HG03060 (cell line): ENCODE measurements around the gene CDH23.

Experiments
- ATAC-seq: cut with Tn5 transposase; IDR thresholded peaks from one replicate; pipeline ENCODE4 v1.9.1; 2021; ENCODE audit warnings: low read depth, moderate number of reproducible peaks; ENCODE audit not compliant: unreplicated experiment

CDH23 gene

DNA sequence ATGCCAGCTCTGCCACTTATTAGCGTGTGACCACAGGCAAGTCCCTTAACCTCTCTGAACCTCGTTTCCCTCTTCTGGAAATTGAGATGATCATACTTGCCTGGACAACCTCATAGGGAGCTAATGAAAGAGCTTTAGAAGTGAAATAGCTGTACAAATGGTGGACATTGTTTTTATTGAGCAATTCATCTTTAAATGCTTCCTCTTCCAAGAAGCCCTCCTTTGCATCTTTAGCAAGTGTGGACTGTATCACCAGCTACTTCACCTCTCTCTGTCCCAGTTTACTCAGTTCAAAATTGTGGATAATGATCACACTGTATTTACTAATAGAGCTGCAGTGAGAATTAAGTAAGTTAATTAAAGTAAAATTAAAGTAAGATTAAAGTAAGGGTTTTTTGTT lies 61.7 kb downstream of the CDH23 start:
- ATAC-seq: no peak

DNA sequence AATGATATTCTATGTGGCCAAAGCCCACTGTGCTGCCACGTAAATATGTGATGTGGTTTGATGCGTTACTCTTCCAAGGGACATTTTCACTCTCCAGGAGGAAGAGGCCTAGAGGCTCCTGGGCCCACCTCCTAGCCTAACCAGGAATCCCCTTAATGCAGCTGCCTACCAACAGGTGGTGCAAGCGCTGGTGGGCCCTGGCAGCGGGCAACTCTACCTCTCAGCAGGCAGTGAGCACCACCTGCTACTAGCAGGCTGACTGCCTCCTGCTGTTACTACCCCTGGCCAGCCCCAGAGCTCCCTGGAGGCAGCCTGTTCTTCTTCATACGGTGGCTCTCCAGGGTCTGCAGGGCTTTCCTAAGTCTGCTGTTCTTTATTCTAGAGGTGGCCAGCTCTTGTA lies 62.8 kb downstream of the CDH23 start:
- no peak for ATAC-seq

DNA sequence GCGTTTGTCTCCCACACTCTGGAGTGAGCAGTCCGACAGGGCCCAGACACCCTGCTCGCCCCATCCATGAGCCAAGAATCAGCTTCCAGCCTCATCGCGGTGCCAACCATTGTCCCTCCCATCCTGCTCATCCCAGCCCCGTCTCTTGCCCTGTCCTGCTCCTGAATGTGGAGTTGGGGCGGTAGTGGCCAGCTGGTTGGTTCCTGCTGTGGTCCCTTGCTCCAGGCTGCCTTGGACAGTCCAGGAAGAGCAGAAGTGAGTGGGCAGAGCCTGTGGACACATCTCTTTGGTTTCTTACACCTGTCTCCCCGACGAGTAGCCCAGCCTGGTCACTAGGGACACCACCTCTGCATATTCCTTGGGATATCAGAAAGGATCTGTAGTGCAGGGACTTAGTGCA lies 63.9 kb downstream of the CDH23 start:
- ATAC-seq: no peak

DNA sequence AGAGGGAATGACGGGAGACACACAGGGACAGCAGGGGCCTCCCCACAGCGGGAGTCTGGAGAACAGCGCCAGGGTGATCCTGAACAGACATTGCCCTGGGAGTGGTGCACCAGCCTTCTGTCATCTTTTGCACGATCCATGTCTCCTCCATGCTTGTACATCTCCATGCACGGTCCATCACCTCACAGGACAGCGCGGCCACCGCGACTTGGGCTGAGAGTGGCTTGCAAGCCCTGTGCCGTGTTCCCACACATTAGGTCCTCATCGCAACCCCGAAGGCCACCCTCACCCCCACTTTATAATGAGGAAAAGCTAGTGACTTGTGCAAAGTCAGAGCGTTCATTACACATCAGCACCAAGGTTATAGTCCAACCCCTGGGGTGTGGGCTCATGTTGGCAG lies 64.7 kb downstream of the CDH23 start:
- ATAC-seq: no peak

DNA sequence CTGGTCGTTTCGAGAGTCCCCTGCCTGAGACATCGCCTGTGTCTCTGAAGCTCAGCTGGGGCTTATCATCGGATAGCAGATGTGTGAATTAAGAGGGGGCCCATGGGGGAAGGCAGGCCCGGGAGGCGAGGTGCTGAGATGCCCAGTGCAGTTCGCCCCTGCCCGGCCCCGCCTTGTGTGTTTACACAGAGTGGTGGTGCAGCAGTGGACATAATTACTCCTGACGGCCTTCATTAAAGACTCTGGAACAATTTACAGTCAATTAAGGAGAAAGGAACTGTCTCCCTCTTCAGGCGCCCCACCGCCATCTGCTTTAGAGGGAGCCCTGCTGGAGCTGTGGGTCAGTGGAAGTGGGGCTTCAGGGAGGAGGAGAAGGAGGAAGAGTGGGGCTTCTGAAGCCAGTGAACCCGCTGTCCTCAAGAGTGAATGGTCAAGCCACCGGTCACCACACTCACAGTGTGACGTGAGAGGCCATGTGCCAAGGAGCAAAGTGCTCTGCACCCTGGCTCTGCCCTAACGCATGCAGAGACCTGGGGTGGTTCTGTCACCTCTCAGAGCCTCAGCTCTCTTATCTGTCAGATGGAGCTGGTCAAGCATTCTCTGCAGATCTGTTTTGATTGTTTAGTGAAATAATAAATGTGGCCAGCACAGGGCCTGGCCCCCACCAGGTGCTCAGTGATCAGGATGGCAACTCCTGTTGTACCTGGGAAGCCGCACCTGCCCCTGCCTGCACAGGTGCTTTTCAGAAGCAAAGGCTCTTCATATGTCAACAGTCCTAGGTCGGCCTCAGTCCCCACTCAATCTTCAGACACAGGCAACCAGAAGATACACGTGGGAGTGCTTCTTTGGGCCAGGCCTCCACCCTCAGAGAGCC lies 65.6 kb downstream of the CDH23 start:
- no peak for ATAC-seq

DNA sequence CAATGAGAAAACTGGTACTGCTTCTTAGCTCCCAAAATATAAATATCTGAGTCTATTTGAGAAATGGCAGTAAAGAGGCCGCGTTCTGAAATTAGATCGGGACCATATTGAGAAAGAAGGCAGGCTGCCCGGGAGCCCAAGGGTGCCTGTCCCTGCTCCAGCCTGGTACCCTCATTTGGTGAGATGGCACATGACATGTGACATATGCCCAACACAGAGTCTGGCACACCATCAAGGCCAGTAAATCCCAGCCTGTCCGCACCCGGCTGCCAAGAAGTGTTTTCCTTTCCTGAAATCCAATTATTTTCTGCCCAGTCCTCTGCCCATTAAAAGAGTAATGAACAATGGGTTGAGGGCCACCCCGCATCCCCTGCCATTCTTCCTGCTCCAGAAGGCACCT lies 66.4 kb downstream of the CDH23 start:
- ATAC-seq: no peak

DNA sequence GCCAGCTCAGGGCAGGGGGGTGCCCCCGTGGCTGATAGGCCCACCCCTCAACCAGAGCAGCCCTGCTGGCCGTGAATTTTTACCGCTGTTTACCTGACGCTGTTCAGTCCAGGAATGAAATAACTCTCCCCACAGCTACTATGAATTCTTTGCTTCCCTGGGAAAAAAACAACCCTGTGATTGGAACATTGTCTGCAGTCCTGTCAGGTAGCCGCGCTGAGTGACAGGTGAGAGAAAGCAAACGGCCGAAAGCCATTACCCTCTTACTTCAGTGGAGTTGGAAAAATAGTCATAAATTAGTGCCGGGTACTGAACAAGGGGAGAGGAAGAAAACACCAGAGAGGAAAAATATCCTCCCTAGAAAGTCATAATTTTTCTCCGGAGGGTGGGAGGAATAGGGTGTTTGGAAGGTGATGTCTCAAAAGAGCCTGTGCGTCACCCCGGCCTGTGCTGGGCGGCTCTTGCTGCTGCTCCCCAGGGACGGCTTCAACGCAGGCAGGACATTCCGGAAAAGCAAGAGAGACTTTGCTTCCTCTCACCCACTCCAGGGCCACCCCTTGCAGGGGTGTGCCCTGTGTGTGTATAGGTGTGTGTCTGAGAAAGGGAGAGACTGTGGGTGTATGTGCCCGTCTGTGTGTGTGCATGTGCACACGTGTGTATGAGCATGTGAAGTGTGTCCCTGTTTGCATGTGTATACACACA lies 69.0 kb downstream of the CDH23 start:
- no peak for ATAC-seq

DNA sequence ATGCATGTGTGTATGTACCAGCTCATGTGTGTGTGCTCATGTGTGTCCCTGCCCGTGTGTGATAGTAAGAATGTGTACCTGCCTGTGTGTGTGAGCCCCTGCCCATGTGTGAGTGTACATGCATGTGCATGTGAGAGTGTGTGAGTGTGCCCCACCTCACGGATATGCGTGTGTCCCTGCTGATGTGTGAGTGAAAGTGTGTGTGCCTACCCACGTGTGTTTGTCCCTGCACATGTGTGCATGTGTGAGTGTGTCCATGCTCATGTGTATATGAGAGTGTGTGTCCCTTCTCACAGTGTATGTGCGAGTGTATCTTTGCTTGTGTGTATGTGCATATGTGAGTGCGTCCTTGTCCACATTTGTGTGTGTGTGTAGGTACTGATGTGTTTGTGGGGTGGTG lies 69.6 kb downstream of the CDH23 start:
- ATAC-seq: no peak

DNA sequence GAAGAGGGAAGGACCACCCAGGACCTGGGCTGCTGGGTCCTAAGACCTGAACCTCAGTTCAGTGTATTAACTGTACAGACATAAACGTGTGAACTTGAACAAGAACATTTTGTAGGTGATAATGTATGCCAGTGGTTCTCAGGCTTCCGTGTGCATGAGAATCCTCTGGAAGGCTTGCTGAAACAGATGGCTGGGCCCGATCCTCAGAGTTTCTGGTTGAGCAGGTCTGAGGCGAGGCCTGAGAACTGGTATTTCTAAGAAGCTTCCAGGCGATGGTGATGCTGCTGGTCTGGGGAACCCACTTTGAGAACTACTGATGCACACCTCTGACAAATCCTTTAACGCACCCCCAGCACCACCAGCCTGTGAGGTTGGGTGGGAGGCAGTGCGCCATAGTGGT lies 70.4 kb downstream of the CDH23 start:
- ATAC-seq: no peak

DNA sequence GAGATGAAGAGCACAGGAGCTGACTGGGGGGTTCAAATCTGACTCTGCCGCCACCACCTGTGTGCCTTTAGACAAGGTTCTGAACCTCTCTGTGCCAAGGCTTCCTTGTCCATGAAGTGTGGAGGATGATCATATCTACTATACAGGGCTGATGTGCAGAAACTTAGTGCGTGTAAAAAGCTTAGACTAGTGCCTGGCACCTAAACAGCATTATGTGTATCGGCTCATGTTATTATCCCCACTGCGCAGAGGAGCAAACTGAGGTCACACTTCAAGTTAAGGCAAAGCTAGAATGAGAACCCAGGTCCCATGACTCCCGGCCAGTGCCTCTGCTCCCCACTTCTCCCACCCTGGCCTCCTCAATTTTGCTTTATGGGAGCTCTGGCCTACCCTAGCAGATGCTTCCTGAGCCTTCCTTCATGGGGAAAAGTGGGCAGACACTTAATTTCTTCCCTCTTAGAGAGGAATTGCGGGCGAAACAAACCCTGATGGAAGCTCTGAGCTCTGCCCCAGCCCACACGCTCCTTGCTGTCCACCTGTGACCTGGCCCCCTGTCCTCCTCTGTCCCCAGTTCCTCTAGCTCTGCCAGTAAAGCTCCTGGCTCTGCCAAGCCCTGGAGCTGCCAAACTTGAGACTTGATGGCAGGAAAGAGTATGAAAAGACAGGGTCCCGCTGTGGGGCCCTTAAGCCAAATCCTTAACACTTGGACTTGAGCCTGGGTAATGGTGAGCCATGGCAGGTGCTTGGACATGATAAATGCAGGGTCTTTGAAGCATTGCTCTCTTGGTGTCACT lies 71.0 kb downstream of the CDH23 start:
- ATAC-seq: no peak

DNA sequence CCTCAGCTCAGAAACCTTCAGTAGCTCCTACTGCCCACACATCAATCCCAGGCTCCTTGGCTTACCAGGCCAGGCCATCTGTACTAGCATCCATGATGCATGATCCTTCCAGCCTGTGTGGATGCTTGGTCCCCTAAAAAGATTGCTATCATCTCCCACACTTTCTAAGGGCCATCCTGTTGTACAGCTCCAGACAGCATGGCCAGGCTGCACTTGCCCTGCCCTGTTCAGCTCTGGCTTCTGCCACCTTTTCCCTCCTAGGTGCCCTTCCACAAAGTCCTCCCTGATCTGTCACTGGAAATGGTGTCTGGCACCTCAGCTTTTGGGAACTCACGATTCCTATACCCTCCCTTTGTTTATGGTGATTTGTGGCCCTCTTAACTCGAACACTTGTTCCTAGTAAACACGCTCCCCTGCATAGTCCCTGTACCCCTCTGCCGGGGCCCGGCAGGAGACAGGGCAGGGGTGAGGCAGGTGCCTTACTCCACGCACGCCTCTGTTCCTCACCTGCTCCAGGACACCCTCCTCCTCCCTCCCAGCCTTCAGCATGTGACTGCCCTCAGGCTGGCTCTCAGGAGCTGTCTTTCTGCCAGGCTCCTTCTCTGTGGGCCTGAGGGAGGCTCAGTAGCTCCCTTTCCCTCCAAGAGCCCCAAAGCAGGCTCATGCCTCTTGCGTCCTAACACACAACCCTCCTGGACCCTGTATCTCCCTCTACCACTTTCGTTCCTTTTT lies 71.8 kb downstream of the CDH23 start:
- ATAC-seq: no peak

DNA sequence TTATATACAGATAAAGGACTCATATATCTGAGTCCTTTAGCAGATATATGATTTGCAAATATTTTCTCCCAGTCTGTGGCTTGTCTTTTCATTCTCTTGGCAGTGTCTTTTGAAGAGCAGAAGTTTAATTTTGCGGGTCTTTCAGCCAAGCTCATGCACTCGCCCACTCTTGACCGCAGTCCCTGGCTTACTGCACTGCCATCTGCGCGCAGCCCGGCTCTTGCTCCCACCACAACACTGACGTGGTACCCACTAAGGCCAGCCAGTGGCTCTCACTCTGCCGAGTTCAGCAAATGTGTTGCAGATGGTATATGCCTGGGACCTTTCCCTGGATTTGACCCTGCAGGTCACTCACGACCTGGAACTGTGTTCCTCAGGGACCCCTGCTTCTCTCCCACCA lies 74.3 kb downstream of the CDH23 start:
- ATAC-seq: no peak

DNA sequence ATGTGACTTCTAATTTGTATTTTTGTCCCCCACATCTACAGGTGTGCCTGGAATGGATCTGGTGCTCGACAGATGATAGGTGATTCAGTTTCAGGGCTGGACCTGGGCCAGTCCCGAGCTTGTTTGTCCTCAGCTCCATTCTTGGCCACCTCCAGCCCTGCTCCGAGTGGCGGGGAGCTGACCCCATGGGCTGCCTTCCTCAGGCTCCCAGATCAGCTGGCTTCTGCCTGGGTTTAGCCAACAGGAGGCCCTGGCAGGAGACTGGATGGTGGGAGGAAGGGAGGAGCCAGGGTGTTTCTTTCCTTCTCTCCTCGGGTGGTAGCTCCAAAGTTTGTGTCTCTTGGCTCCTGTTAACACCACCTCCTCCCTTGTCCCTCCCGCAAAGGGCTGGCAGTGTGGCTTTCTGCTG lies 75.2 kb downstream of the CDH23 start:
- no peak for ATAC-seq

DNA sequence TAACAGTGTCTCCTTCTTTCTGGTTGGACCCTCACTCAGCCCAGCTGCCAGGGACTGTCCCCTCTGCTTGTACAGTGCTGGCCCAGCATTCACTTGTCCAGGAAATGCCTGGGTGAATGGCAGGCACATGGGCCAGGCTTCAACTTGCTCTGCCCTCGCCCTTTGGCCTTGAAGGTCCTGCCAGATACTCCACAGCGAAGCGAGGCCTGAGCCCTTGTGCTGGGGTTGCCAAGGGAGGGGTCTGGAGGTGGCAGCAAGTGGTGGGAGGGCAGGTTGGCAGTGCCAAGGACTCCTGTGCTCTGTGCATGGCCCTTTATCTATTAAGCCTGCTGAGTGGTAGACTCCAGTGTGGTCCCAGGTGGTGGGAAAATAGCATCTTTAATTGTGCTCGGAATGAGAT lies 75.7 kb downstream of the CDH23 start:
- ATAC-seq: no peak

DNA sequence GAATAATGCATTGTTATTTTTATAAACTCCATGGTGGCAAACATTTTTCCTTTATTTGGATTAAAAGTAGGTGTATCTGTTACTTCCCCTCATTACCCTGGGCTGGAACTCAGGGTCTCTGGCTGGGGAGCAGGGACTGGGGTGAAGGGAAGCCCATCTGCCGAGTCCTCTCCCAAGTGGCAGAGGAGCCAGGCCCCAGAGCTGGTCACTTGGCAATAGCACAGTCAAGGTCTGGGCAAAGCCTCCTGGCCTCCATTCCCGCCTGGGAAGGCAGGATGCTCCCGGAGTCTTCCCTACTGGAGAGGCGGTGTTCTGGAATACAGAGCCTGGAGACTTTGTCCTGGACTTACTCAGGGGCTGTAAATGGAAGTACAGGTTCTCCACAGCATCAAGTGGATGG lies 76.2 kb downstream of the CDH23 start:
- ATAC-seq: no peak

DNA sequence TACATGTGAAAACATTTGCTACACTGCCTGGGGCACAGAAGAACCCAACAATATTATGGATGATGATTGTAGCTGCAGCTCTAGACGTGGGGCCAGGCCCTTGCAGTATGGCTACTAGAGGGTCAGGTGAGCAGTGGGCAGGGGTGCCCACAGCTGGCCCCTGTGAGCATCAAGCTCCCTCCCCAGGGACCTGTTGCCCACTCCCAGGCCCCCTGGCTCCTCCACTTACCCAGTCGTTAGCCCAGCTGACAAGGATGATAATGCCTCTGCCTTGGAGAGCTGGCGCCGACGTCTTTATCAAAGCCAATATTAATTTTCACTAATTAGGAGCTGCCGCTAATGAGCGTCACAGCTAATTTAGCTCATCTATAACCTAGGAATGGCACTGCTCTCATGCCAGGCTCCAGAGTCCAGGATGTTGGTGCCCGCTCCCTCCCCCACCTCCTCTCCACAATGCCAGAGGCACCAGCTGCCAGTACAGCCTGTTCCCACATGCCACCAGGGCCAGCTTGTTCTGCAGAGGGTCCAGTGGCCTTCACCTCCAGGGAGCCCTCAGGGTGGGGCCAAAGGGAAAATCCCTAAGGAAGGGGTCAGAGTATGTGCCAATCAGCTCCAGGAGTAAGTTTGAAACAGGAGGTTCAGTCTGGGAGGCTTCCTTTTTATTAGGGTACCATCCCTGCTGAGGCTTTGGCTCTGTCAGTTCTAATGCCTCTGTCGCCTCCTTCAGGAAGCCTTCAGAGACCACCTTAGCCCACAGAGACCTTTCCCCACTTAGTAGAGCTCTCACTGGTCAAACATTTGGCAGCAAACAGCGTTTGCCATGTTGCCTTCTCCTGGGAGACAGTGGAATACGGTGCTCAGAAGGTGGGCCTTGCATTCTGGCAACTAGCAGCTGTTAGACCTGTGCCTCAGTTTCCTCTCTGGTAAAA lies 77.2 kb downstream of the CDH23 start:
- ATAC-seq: no peak

DNA sequence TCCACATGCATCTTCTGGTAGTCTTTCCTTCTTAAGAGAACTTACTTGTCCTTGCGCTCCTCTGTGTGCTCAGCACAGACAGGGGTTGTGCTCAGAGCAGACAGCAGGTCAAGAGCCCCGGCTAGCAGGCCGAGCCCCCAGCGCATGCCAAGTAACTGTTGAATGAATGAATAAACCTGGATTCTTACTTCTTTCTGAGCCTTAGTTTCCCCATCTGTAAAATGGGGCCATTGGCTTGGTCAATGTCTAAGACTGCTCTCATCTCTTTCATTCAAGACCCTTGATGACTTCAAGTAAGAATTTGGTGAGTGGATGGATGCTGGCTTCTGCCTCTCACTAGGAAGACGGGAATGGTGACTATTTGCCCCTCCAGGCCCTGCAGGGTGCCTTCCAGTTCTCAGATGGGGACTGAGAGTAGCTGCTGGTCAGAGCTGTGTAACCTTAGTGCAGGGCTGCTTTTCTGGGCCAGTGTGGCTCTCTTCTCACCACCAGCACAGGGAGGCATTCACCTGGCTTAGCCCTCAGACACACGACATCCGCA lies 78.1 kb downstream of the CDH23 start:
- ATAC-seq: no peak

DNA sequence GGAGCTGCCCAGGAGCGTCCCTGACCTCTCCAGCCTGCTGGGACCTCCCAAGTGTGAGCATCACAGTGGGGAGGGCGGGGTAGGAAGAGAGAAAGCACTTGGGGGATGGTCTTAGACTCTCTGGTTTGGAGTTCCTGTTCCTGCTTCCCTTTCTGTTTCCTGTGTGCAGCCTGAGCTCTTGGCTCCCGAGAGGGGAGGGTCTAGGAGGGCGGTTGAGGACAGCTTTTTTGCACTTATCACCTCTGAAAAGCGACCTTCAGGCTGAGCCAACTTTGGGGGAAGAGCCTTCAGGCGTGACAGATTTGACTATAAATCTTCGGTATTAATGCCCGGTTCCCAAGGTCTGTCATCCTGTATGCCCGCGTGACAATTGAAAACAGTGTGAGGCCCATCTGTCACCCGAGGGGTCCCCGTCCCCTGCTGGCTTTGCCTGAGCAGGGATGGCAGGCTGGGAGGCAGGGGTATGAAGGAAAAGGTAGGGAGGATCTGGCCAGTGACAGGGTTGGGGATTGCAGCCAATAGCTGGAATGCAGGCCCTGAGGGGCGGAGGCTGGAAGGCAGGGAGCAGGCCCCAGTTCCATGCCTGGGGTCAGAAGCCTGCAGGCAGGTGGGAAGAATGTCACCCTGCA lies 78.6 kb downstream of the CDH23 start:
- ATAC-seq: no peak
